Gastroesophageal sphincter (tissue), 3 donors: ENCODE measurements around the gene NFKB2.

Source experiments
- CTCF ChIP-seq, 4 experiments: fragments of 200-600 bp in 2 of 4; fragments of 450-650 bp in 2 of 4; sonication (generic) in 1 of 4; IDR thresholded peaks; one replicate each; pipeline ENCODE4 v1.5.1; 2017 to 2019; ENCODE audit warnings: antibody characterized with exemption in 4 of 4, mild to moderate bottlenecking in 2 of 4, moderate library complexity in 2 of 4
- POLR2A ChIP-seq, 2 donors: fragments of 450-650 bp; IDR thresholded peaks; one replicate each; pipeline ENCODE4 v1.6.1; 2017; ENCODE audit warnings: antibody characterized with exemption in 2 of 2, mild to moderate bottlenecking in 2 of 2, moderate library complexity in 1 of 2
- POLR2AphosphoS5 ChIP-seq: sonication (generic); formaldehyde crosslinking; IDR thresholded peaks from one replicate; pipeline ENCODE4 v1.6.1; 2017; ENCODE audit warnings: antibody characterized with exemption

GRCh38 chr10:102354451-102354850 lies 41.1 kb upstream of the NFKB2 start:
- TF ChIP-seq CTCF (IDR thresholded peaks at IDR 0.05), result no peak
- no peak for TF ChIP-seq POLR2A (IDR thresholded peaks at IDR 0.05)
- no peak for TF ChIP-seq POLR2AphosphoS5
